ENCODE measurements around the gene BEX4.
A peak's percentile ranks its signal among the peaks of the same experiment; 100 is the strongest.
"Not testable (repeated sequence)": the region's sequence is repeated elsewhere in the genome, so short reads cannot be mapped to it uniquely, and the experiment has no call there.

BEX4 gene, protein sequence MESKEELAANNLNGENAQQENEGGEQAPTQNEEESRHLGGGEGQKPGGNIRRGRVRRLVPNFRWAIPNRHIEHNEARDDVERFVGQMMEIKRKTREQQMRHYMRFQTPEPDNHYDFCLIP

DNA sequence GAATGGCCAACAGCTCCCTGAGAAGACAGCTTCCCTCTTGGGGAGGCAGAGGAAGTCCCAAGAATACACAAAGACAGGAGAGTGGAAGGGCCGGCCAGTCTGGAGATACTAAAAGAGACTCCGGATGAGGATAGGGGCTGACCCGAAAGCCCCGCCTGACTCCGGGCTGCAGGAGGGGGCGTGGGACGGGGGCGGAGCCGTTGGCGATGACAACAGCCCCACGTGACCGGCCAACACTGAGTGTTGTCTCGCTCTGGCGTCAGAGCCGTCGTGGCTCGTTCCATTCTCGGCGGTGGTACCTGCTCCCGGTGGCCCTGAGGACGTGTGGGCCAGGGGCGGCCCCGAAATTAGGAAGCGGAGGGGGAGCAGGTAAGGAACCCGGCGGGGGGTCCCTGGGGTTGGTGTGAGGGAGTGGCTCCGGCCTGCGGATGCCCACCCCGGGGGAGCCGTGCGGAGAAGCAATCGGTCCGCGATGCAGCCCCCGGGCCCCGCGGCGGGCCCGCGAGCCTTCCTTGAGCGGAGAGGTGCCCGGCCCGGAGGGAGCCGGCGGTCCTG, at the start of gene BEX4:
Gene BEX4, plus strand, starts transcription at position 239 of the 555 bp plus-strand sequence. CDS start 1,046 bp downstream, outside the sequence.
- peak; percentile 57 to 64 for DNase-seq (ENCODE audit: low read depth in 2 of 2, low spot score in 1 of 2)

DNA sequence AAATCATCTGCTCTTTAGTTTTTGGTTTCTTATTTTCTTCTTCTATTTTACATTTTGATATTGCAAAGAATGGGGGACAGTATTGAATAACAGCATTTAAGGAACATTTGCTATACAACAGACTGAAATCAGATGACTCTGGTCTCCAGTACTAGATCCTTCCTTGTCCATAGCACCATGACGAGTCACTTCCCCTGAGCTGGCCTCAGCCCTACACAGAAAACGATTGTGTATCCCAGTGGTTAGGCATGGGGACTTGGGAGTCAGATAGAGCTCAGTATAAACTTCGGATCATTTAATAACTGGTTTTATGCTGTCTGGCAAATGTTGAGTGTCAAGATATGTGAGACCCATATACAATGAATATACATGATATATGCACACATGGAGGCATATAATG, 44.7 kb upstream of the BEX4 start:
- DNase-seq (ENCODE audit: low read depth in 2 of 2, low spot score in 1 of 2), result no peak

DNA sequence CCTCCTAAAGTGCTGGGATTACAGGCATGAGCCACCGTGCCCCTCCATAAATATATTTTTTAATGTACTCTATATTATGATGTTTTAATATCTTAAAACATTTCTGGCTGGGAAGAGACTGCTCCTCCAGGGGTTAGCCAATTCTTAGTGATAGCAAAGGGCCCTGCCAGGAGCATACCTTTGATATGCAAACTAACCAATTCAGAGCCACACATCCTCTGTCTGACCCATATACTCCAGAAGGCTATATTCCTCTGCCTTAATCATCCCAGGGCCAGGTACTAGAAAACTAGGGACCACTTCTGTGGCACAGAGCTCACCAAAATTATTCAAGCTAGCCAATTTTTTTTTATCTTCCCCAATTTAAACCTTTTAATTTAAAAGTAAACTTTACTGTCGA, 43.6 kb upstream of the BEX4 start:
- DNase-seq (ENCODE audit: low read depth in 2 of 2, low spot score in 1 of 2), result no peak

DNA sequence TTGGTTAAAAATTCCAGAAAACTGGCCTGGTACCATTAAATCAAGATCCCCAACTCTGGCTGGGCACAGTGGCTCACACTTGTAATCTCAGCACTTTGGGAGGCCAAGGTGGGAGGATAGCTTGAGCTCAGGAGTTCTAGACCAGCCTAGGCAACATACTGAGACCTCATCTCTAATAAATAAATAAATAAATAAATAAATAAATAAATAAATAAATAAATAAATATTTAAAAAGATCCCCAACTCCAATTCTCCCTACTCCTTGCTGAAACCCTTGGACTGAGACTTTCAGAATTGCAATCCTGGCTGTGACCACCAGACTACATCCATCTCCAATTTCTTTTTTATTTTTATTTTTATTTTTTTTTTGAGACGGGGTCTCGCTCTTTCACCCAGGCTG, 39.7 kb upstream of the BEX4 start:
- DNase-seq (ENCODE audit: low read depth in 2 of 2, low spot score in 1 of 2), result not testable (repeated sequence)

DNA sequence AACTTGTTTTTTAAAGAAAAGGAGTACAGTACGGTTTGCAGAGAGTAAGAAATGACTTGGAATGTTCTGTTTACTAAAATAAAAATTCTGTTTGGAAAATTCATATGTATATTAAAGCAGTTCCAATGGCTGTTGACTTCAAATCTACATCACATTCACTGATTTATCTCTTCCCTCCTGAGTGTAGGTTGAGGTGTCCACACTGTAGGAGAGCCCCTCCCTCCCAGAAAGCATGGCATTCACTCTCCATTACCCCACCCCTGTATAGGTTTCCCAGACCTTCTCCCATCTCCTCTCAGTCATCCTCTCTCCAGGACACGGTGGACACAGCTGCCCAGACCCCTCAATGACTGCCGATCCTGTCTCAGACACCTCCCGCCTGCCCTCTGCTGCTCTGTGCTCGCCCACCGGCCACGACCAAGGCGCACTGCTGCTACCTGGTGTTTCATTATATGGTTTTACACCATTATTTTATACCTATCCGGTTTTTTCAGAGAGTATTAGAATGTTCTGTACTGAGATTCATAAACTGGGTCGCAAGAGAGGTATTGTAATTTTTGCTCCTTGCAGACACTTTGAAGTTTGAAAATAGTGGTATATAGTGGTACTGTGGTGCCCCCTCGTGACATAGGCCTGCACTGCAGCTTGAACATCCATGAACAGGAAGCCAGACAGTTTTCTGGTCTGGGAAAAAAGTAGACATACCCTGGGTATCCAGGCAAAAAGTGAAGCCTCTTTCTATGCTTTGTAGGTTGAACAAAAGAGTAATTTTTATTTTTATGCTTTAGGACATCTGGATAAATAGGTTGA, 38.8 kb upstream of the BEX4 start:
- peak in 1 of 2 donors; percentile 1 for DNase-seq (ENCODE audit: low read depth in 2 of 2, low spot score in 1 of 2)

DNA sequence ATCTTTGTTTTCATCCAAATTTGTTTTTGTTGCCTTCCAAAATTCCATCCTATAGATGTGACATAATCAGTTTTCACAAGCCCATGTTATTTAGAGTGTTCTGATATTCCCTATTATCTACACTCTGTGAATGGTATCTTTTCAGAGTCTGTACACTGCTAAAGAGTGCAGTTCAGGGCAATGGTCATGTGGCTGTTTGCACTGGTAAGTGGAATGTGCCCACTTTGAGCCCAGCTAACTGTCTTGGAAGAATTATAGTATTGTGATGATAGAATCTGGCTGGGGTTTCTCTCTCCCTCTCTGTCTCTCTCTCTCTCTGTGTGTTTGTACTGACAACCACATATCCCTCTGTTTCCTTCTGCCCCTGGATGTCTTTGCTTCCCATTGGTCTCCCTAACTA, 37.4 kb upstream of the BEX4 start:
- DNase-seq (ENCODE audit: low read depth in 2 of 2, low spot score in 1 of 2), result no peak

DNA sequence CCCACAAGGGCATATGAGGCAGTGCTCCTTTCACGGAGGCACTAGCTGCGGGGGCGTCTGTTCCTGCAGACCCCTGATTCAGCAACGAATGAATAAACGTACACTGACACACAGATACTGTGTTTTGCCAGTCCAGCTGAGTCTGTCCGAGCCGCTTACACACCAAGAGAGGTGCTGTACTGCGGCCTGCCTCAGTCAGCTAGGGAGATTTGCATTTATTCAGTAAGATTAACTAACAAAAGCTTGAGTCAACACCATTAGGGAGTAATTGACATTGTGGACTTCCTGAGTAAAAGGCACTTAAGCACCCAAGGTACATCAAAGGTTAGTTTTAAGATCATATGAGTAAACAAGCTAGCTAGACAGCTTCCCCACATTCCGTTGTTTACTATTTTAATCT, 31.0 kb upstream of the BEX4 start:
- DNase-seq (ENCODE audit: low read depth in 2 of 2, low spot score in 1 of 2), result no peak

DNA sequence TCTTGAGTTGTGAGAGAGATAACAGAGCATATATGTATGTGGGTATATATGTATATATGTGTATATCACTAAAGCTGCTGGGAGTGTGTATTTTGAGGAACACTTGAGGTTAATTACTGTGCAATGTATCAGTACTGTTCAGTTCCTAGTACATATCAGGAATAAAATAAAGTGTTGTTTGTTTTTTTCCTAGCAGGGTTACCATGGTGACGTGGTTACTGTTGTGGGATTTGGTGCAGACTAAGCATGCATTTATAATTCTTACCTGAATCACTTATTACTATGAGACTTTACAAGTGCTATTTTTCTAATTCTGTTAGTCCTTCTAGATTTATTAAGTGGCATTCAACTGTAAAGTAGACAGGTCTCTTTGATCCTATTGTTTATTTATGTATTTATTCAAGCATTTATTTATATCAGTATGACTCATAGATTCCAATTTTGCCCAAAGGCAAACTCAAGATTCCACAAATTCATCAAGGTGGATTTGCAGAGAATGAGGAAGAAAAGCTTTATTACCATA, 26.9 kb upstream of the BEX4 start:
- no peak for DNase-seq (ENCODE audit: low read depth in 2 of 2, low spot score in 1 of 2)

DNA sequence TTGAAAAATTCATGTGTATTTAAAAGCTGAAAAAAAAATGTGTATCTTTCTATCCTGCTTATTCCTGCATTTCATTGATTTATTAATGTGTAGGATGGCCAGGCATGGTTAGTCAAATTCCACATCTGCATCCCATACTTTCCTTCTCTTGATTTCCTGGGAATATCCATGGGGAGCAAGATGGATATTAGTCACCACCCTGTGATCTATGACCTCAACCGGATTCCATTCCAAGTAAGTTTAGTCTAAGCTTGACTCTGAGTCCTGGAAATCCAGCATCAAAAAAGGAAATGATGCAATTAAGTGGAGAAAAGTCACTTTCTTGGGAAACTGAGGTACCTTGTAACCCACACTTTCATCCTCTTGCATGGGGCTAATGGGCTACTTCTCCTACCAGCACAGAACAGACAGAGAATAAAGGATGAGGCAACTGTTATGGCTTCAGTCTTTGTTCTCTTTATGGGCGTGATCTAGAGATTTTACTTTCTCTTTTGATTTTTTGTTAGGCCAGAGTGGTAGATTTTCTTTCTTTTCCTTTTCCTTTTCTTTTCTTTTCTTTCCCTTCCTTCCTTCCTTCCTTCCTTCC, 17.1 kb upstream of the BEX4 start:
- DNase-seq (ENCODE audit: low read depth in 2 of 2, low spot score in 1 of 2), result no peak

DNA sequence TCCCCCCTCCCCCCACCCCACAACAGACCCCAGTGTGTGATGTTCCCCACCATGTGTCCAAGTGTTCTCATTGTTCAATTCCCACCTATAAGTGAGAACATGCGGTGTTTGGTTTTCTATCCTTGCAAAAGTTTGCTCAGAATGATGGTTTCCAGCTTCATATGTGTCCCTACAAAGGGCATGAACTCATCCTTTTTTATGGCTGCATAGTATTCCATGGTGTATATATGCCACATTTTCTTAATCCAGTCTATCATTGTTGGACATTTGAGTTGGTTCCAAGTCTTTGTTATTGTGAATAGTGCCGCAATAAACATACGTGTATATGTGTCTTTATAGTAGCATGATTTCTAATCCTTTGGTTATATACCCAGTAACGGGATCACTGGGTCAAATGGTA, 16.2 kb upstream of the BEX4 start:
- DNase-seq (ENCODE audit: low read depth in 2 of 2, low spot score in 1 of 2), result not testable (repeated sequence)

DNA sequence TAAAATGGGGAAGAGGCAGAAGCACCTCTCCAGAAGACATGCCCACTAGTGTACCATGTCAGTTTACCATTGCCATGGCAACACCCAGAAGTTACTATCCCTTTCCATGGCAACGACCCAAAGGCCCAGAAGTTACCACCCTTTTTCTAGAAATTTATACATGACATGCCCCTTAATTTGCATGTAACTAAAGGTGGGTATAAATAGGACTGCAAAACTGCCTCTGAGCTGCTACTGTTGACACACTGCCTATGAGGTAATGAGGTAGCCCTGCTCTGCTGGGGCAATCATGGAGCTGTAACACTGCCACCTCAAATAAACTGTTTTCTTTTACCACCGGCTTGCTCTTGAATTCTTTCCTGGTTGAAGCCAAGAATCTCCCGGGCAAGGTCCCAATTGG, 13.9 kb upstream of the BEX4 start:
- no peak for DNase-seq (ENCODE audit: low read depth in 2 of 2, low spot score in 1 of 2)

DNA sequence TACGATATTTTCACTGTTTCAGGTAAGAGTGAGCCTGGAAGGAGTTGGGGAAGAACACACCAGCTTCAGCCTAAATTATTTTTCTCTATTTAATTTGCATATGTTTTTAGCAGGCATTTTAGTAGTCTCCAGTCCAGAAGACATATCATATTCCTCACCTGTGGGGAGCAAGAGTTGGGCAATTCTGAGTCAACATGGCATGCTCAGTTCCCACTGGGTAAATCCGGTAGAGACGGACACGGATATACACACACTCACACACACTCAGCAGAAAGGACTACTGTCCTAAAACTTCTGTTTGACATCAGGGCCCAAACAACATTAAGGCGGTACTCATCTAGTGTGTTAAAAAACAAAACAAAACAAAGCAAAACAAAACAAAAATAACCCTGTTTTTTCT, 4.9 kb upstream of the BEX4 start:
- DNase-seq (ENCODE audit: low read depth in 2 of 2, low spot score in 1 of 2), result no peak

DNA sequence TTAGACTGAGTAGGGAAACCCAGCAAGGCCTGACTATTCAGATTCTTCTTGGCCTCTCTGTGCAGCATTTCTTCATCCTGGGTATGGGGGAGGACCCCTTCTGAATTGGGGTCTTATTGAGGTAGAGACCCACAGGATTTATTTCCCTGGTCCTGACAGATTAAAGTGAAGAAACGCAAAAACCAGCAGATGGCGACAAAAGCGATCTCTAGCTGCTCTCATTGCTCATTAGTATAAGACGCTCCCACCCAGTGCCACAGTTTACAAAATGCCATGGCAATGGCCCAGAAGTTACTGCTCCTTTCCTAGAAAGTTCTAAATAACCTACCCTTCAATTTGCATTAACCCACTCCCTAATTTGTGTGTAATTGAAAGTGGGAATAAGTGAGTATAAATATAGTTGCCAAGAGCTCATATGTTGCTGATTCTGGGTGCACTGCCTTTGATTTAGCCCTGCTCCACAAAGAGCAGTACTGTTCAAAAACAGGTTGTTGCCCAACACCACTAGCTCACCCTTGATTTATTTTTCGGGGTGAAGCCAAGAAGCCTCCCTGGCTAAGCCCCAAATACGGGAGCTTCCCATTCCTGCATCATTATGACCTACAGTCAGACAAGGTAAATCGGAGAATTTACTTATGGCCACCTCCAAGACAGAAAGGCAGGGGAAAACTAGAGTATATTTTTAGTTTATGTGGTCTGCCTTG, 3.7 kb upstream of the BEX4 start:
- peak in 1 of 2 donors; percentile 10 for DNase-seq (ENCODE audit: low read depth in 2 of 2, low spot score in 1 of 2)

DNA sequence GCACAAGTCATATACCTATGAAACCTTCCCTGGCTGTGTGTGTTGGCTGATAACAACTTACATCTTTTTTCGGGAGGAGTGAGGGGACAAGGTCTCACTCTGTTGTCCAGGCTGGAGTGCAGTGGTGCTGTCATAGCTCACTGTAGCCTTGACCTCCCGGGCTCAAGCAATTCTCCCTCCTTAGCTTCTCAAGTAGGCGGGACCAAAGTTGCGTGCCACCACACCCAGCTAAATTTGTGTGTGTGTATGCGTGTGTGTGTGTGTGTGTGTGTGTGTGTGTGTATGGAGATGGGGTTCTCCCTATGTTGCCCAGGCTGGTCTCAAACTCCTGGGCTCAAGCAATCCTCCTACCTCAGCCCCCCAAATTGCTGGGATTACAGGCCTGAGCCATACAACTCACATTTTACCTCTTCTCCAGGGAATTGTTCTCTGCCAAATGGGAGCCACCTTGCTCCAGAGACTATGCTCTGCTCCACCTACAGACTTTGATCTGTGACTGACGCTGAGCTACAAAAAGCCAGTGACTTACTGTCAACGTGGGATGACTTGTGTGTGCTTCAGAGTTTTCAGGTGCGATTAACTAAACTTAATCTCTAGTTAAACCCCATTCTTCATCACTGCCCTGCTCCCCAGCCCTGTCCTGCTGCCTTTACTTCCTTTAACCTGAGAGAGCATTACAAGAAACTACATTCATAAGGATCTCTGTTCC, 2.0 kb upstream of the BEX4 start:
- no peak for DNase-seq (ENCODE audit: low read depth in 2 of 2, low spot score in 1 of 2)

DNA sequence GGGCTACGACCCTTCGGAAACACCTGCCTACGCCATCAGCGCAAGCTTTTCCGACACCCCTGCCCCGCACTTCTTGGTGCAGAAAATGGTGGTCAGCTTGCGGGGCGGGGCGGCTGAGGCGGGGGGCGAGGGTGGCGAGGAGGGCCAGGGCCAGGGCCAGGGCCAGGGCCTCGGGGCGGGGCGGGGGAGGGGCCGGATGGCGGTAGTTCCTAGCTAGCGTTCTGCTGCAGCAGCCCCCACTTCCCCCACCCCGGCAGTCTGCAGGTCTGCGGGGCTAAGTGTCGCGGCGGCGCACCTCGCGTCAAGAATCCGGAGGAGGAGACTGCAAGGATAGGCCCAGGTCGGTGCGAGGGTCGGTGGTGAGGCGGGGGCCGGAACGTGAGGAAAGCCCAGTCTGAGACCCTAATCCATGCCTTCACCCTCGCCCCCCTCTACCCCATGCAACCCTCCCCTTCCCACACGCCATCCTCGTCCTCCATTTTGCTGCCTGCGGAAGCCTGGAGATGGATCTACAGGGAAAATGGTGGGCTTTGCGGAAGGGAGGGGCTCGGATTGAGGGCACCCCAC, 600 bp downstream of the BEX4 start:
- DNase-seq (ENCODE audit: low read depth in 2 of 2, low spot score in 1 of 2), result peak in 1 of 2 donors; percentile 17

DNA sequence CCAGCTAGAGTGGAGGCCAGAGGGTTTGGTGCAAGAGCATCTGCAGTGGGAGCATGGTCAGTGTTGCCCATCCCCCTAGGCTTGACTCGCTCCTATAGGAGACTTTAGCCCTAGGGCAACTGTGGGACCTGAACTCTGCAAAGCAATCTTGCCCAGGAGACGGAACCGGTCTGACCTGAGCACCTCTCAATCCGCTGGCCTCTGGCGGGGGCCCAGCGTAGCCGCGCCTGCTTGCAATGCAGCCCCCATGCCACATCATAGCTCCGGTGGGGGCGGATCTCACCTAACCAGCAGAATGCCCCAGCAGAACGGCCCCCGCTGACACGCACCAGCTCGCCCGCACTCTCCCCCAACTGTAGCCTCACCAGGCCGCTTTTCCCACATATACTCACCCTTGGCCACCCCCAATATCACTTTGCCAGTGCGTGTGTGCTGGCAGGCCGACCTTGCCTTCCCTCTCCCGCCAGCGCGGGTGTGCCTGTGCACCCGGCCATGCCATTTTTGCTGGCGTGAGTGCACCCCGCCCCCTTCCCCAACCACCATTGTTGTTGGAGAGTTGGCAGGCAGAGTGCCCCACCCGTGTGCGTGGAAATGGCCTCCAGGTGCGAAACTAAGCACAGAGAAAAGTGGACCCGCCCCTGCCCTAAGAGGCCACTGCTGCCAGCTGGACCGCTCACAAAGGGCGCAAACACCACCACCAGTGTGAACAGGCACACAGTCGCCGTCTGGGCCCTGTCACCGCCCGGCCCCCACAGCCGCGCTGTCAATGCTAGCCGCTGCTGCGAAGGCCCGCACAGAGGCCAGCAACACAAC, 5.8 kb downstream of the BEX4 start:
- no peak for DNase-seq (ENCODE audit: low read depth in 2 of 2, low spot score in 1 of 2)

DNA sequence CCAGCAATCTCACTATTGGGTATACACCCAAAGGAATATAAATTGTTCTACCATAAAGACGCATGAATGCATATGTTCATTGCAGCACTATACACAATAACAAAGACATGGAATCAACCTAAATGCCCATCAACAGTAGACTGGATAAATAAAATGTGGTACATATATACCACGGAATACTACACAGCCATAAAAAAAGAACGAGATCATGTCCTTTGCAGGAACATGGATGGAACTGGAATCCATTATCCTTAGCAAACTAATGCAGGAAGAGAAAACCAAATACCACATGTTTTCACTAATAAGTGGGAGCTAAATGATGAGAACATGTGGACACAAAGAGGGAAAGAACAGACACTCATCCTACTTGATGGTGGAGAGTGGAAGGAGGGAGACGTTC, 11.0 kb downstream of the BEX4 start:
- not testable (repeated sequence) for DNase-seq (ENCODE audit: low read depth in 2 of 2, low spot score in 1 of 2)

DNA sequence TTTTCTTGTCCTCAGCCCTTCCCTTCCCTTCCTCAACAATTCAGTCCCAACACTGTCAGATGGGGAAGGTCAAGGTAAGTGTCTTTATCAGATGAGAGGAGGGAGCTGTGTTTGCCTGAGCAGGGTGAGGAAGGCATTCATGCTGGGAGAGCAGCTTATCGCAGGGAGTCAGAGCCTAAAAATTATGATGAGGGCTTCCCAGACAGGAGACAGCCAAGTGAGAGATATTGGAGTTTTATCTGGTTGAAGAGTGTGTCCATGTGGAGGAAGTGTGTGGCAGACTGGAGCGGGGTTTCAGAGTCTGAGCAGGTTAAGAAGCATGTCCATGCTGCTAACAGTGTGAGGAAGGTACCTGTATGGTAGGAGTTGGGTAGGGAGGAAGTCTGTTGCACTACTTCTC, 18.4 kb downstream of the BEX4 start:
- DNase-seq (ENCODE audit: low read depth in 2 of 2, low spot score in 1 of 2), result no peak

DNA sequence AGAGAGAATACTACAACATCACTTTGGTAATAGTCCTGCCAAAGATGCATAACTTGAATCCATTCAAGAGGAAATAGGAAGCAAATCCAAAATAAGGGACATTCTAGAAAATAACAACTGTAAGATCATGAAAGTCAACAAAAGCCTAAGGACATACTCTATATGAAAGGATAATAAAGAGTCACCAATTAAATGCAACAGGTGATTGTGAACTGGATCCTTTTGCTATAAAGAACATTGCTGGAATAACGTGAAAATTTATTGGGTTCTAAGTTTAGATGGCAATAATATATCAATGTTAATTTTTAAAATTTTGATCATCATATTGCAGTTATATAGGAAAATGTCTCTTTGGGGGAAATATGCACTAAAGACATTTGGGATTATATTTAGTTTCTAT, 20.0 kb downstream of the BEX4 start:
- no peak for DNase-seq (ENCODE audit: low read depth in 2 of 2, low spot score in 1 of 2)

DNA sequence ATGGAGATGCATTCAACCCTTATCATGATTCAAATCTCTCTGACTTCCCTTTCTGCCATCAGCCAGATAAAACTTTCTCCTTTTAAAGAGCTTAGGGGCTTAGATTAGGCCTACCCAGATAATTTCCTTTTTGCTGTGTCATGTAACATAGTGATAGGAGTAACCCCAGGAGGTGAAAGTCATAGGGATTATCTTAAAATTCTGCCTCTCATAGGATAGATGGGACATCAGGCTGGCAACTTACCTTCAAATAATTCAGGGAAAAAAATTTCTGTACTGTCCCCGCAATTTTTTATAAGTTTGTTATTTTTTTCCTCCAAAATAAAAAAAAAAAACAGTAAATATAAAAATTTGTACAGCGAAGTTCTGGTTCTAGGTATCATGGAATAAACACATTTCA, 20.7 kb downstream of the BEX4 start:
- not testable (repeated sequence) for DNase-seq (ENCODE audit: low read depth in 2 of 2, low spot score in 1 of 2)
